Nephron progenitor cell (in vitro differentiated cells): ENCODE data around the gene SARDH.

ENCODE experiments used
- DNase-seq: peaks from one replicate; pipeline ENCODE4 v3.0.0; 2021
- H3K27ac Mint-ChIP-seq: 2 replicates; pipeline ENCODE4 v1.8.0; 2021; ENCODE audit warnings: mild to moderate bottlenecking, moderate library complexity, mixed read lengths
- H3K27me3 Mint-ChIP-seq: 2 replicates; pipeline ENCODE4 v1.8.0; 2021; ENCODE audit warnings: mild to moderate bottlenecking, low read depth, mixed read lengths; ENCODE audit not compliant: poor library complexity
- H3K36me3 Mint-ChIP-seq: 2 replicates; pipeline ENCODE4 v1.8.0; 2021; ENCODE audit warnings: low read depth, mixed read lengths
- H3K4me1 Mint-ChIP-seq: 2 replicates; pipeline ENCODE4 v1.8.0; 2021; ENCODE audit warnings: mixed read lengths
- H3K4me3 Mint-ChIP-seq: 2 replicates; pipeline ENCODE4 v1.8.0; 2021; ENCODE audit warnings: mild to moderate bottlenecking, moderate library complexity, mixed read lengths
- H3K9me3 Mint-ChIP-seq: 2 replicates; pipeline ENCODE4 v1.8.0; 2021; ENCODE audit warnings: mild to moderate bottlenecking, moderate library complexity, mixed read lengths
- TF ChIP-seq, protein P1 (sequence below): fragments of 200-600 bp; sonication (generic); IDR thresholded peaks from 2 replicates; pipeline ENCODE4 v1.5.0; 2021; ENCODE audit warnings: antibody characterized with exemption

Gene SARDH

DNA sequence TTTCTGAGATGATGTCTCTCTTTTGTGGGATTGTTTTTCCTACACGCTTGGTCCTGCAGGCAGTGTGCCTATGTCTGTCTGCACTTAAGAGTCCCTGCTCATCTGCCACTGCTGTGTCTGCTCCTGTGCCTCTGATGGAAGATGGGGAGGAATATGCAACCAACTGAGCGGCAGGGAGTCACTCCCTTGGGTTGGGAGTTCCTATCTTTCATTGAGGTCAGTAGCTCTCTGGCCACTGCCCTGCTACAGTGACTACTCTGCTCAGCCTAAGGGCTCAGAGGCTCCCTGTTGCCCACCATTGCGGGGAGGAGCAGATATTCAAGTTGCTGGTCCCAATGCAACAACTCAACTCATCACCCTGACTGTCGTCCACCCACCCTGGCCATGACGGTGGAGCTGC, 115.6 kb downstream of the SARDH start:
- Mint-ChIP-seq H3K9me3 (peaks cover 32% of the 10 kb centered on the region), H3K4me3 (no peak overlapping the region), H3K27me3 (peaks cover 76% of the 10 kb centered on the region), H3K36me3 (no peaks in the 10 kb centered on the region), H3K27ac (no peak overlapping the region), H3K4me1 (peaks cover 6% of the 10 kb centered on the region)
- DNase-seq, result no peak
- TF ChIP-seq, protein P1, sequence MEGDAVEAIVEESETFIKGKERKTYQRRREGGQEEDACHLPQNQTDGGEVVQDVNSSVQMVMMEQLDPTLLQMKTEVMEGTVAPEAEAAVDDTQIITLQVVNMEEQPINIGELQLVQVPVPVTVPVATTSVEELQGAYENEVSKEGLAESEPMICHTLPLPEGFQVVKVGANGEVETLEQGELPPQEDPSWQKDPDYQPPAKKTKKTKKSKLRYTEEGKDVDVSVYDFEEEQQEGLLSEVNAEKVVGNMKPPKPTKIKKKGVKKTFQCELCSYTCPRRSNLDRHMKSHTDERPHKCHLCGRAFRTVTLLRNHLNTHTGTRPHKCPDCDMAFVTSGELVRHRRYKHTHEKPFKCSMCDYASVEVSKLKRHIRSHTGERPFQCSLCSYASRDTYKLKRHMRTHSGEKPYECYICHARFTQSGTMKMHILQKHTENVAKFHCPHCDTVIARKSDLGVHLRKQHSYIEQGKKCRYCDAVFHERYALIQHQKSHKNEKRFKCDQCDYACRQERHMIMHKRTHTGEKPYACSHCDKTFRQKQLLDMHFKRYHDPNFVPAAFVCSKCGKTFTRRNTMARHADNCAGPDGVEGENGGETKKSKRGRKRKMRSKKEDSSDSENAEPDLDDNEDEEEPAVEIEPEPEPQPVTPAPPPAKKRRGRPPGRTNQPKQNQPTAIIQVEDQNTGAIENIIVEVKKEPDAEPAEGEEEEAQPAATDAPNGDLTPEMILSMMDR, result no peak

DNA sequence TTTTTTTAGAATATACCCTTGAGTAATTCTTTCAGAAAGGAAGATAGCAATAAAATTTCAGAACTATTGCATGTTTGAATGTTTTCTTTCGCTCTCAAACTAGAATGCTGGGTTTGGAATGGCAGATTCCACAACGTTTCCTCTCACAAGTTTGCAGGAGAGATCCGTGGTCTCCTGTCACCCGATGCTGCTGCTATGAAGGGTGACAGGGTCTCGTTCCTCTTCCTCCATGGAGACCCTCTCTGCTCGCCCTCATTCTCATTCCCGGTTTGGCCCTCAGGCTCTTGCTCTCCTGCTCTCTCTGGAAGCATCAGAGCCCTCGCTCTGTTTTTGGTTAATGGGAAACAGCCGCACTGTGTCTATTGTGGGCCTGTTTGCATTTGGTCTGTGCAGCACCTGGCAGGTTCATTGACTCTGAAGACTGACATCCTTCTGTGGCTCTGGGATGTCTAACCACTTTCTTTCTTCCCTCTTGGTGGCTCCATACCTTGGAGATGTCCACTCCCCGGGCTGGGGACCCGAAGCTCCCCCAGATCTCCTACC, 116.4 kb downstream of the SARDH start:
- Mint-ChIP-seq H3K9me3 (peaks cover 25% of the 10 kb centered on the region), H3K36me3 (no peaks in the 10 kb centered on the region), H3K27ac (no peak overlapping the region), H3K4me3 (no peak overlapping the region), H3K4me1 (peaks cover 6% of the 10 kb centered on the region), H3K27me3 (peaks cover 77% of the 10 kb centered on the region)
- TF ChIP-seq, protein P1, result no peak
- no peak for DNase-seq

DNA sequence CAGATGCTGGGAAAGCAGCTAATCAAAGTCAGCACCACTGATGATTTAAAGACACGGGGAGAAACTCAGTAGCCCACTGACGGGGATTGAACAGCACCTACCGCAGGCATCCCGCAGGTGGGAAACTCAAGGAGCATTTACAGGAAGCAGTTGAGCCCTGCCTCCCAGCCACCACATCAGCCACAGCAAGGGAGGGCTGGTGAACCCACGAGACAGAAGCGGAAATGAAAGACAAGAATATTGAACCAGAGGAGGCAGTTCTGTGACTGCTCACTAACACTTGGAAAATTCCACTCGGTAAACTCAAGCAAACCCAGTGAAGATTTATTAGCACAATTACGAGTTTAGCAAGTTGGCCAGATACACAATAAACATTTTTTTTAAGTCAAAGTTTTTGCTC, 118.4 kb downstream of the SARDH start:
- TF ChIP-seq, protein P1, result no peak
- peaks cover 73% of the 10 kb centered on the region for H3K27me3 Mint-ChIP-seq
- H3K27ac Mint-ChIP-seq, result no peak overlapping the region
- H3K36me3 Mint-ChIP-seq, result no peaks in the 10 kb centered on the region
- H3K9me3 Mint-ChIP-seq, result peaks cover 6% of the 10 kb centered on the region
- peaks cover 6% of the 10 kb centered on the region for H3K4me1 Mint-ChIP-seq
- H3K4me3 Mint-ChIP-seq, result no peak overlapping the region
- no peak for DNase-seq

DNA sequence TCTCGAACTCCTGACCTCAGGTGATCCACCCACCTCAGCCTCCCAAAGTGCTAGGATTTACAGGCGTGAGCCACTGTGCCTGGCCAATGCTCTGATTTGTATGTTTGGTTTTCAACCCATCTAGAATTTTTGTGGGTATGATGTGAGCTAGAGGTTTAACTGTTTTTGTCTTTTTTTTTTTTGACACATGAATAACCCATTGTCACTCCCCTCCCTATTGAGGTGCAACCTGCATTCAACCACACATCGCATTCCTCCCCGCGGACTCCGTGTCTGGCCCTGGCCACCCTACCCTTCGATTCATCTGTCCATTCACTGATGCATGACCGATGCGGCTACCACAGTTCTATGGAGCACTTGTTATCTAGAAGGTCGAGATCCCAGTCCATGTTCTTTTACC, 119.4 kb downstream of the SARDH start:
- Mint-ChIP-seq H3K4me1 (peaks cover 6% of the 10 kb centered on the region), H3K9me3 (no peaks in the 10 kb centered on the region), H3K27ac (no peak overlapping the region), H3K27me3 (peaks cover 76% of the 10 kb centered on the region), H3K36me3 (no peaks in the 10 kb centered on the region), H3K4me3 (no peak overlapping the region)
- TF ChIP-seq, protein P1, result no peak
- DNase-seq, result no peak

DNA sequence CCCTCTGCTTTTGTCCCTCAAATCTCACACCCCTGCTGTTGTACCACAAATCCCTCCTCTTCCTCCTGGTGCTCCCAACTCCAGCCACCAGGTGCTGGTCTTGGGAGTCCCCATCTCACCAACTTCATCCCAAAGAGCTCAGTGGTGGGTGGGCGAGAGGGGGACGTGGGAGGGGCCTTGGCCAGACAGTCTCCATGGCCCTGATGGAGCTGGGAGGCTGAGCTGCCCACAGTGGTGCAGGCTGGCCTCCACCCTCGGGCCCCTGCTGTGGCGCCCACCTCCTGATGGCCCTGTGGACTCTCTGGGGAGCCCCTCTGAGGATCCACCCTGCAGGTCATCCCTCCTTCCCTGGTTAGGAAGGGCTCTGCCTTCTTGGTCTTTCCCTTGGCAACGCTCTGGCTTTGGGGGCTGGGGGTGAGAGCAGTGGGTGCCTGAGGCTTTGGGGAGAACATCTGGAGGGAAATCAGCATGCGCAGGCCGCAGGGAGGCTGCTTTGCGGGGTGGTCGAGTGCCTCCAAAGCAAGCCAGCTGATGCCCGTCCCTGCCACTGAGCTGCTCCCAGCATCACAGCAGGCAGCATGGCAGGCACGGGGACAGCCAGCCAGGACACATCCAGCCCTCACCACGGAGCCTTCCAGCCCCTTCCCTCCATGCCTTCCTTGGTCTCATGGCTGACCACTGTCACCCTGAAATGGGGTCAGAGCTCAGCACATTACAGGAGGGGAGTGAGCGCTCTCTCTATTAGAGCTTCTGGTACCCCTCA, 121.3 kb downstream of the SARDH start:
- TF ChIP-seq, protein P1, result no peak
- no peak for DNase-seq
- H3K4me3 Mint-ChIP-seq, result no peak overlapping the region
- H3K27ac Mint-ChIP-seq, result no peak overlapping the region
- H3K4me1 Mint-ChIP-seq, result peaks cover 6% of the 10 kb centered on the region
- no peaks in the 10 kb centered on the region for H3K36me3 Mint-ChIP-seq
- no peaks in the 10 kb centered on the region for H3K9me3 Mint-ChIP-seq
- H3K27me3 Mint-ChIP-seq, result peaks cover 74% of the 10 kb centered on the region

DNA sequence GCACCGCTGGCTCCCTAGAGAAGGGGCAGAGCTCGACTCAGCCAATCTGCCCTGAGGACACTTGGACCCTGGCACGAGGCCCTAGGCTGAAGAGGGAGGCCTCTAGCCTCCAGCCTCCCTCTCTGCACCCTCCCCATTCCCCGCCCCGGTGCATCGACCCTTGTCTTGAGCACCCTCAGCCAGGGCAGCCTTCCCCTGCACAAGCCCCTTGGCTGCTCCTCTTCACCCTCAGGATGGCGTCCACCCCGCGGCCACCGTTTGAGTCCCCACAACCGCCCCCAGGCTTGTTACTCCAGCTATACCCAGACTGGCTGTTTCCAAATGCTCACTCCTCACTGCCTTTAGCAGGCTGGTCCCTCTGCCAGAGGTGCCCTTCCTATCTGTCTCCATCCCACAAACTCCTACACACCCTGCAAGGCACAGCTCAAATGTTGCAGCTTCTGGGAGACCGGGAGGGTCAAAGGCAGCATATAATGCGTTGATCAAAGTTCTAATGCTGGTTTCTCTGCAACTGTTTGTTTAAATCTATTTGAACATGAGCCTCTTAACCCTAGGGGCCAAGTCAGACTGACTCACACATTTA, 122.5 kb downstream of the SARDH start:
- no peaks in the 10 kb centered on the region for H3K9me3 Mint-ChIP-seq
- H3K36me3 Mint-ChIP-seq, result no peaks in the 10 kb centered on the region
- no peak for DNase-seq
- H3K4me1 Mint-ChIP-seq, result peaks cover 6% of the 10 kb centered on the region
- no peak overlapping the region for H3K4me3 Mint-ChIP-seq
- no peak overlapping the region for H3K27ac Mint-ChIP-seq
- H3K27me3 Mint-ChIP-seq, result peaks cover 74% of the 10 kb centered on the region
- TF ChIP-seq, protein P1, result no peak
